ENCODE results near the gene SPNS1.

The SPNS1 gene

GRCh38 chr16:28935346-28935745 lies 39.2 kb upstream of the SPNS1 start:
- H3K79me2 ChIP-seq (ENCODE audit: low read length), result no peaks in the 10 kb centered on the region
- H3K9ac ChIP-seq (ENCODE audit: low read length), result no peak overlapping the region
- no peak overlapping the region for H3K27ac ChIP-seq (ENCODE audit: low read length)
- no peaks in the 10 kb centered on the region for H3K9me3 ChIP-seq (replicated peaks; ENCODE audit: insufficient read depth, low read length)
- H2AFZ ChIP-seq (ENCODE audit: low read length), result no peak overlapping the region
- no peak overlapping the region for H3K4me2 ChIP-seq (ENCODE audit: low read depth, low read length)
- H3K9me2 ChIP-seq (replicated peaks; ENCODE audit: insufficient read depth, low read length), result no peaks in the 10 kb centered on the region
- H4K20me1 ChIP-seq (ENCODE audit: insufficient read depth, low read length), result no peaks in the 10 kb centered on the region
- H3F3A ChIP-seq (ENCODE audit: insufficient read depth, low read length), result no peaks in the 10 kb centered on the region
- no peaks in the 10 kb centered on the region for H3K4me1 ChIP-seq (ENCODE audit: low read length)
- TF ChIP-seq EZH2 (optimal IDR thresholded peaks at IDR 0.05; ENCODE audit: low read depth, low read length) (no peak), EZH2phosphoT487 (IDR thresholded peaks at IDR 0.05; ENCODE audit: low read length) (no peak), CTCF (IDR thresholded peaks at IDR 0.05; ENCODE audit: low read length) (no peak)
- no peak overlapping the region for H3K4me3 ChIP-seq (ENCODE audit: low read length)
- peaks cover 6% of the 10 kb centered on the region; the same call in 1 of the 2 replicates for H3K27me3 ChIP-seq (replicated peaks; ENCODE audit: insufficient read depth, low read length)
- no peaks in the 10 kb centered on the region for H3K36me3 ChIP-seq (replicated peaks; ENCODE audit: insufficient read depth, low read length)
- DNase-seq, result no peak

- Histone ChIP-seq H3K36me3 (replicated peaks; ENCODE audit: insufficient read depth, low read length) (no peaks in the 10 kb centered on the region), H3K79me2 (ENCODE audit: low read length) (no peaks in the 10 kb centered on the region), H2AFZ (ENCODE audit: low read length) (0 out of 2 replicates have a peak overlapping the region, but pooled peaks have one; percentile 14), H3K4me3 (ENCODE audit: low read length) (no peak overlapping the region), H3K9ac (ENCODE audit: low read length) (no peak overlapping the region), H3F3A (ENCODE audit: insufficient read depth, low read length) (no peaks in the 10 kb centered on the region), H3K4me2 (ENCODE audit: low read depth, low read length) (0 out of 2 replicates have a peak overlapping the region, but pooled peaks have one; percentile 21), H4K20me1 (ENCODE audit: insufficient read depth, low read length) (no peaks in the 10 kb centered on the region), H3K27ac (ENCODE audit: low read length) (no peak overlapping the region), H3K27me3 (replicated peaks; ENCODE audit: insufficient read depth, low read length) (peaks cover 6% of the 10 kb centered on the region; the same call in 1 of the 2 replicates), H3K9me3 (replicated peaks; ENCODE audit: insufficient read depth, low read length) (no peaks in the 10 kb centered on the region), H3K9me2 (replicated peaks; ENCODE audit: insufficient read depth, low read length) (no peaks in the 10 kb centered on the region), H3K4me1 (ENCODE audit: low read length) (no peaks in the 10 kb centered on the region)
- peak; percentile 57 for DNase-seq
- TF ChIP-seq EZH2 (optimal IDR thresholded peaks at IDR 0.05; ENCODE audit: low read depth, low read length) (no peak), CTCF (IDR thresholded peaks at IDR 0.05; ENCODE audit: low read length) (no peak), EZH2phosphoT487 (IDR thresholded peaks at IDR 0.05; ENCODE audit: low read length) (no peak)
Measured at GRCh38 chr16:28935924-28936783, 38.4 kb upstream of the SPNS1 start.

- Histone ChIP-seq H3K36me3 (replicated peaks; ENCODE audit: insufficient read depth, low read length) (no peaks in the 10 kb centered on the region), H3K9ac (ENCODE audit: low read length) (no peak overlapping the region), H3K9me2 (replicated peaks; ENCODE audit: insufficient read depth, low read length) (no peaks in the 10 kb centered on the region), H3K27ac (ENCODE audit: low read length) (no peak overlapping the region), H3K4me1 (ENCODE audit: low read length) (no peaks in the 10 kb centered on the region), H3K79me2 (ENCODE audit: low read length) (no peaks in the 10 kb centered on the region), H2AFZ (ENCODE audit: low read length) (no peak overlapping the region), H3K27me3 (replicated peaks; ENCODE audit: insufficient read depth, low read length) (peaks cover 6% of the 10 kb centered on the region; the same call in 1 of the 2 replicates), H3F3A (ENCODE audit: insufficient read depth, low read length) (no peaks in the 10 kb centered on the region), H4K20me1 (ENCODE audit: insufficient read depth, low read length) (no peaks in the 10 kb centered on the region), H3K4me2 (ENCODE audit: low read depth, low read length) (no peak overlapping the region), H3K9me3 (replicated peaks; ENCODE audit: insufficient read depth, low read length) (no peaks in the 10 kb centered on the region), H3K4me3 (ENCODE audit: low read length) (no peak overlapping the region)
- DNase-seq, result no peak
- no peak for TF ChIP-seq CTCF (IDR thresholded peaks at IDR 0.05; ENCODE audit: low read length)
- no peak for TF ChIP-seq EZH2phosphoT487 (IDR thresholded peaks at IDR 0.05; ENCODE audit: low read length)
- TF ChIP-seq EZH2 (optimal IDR thresholded peaks at IDR 0.05; ENCODE audit: low read depth, low read length), result no peak
Measured at GRCh38 chr16:28936784-28937155, 37.8 kb upstream of the SPNS1 start.
